NCI-H748 (cell line): Measurements from ENCODE around the gene ARL8A.
"Not testable (repeated sequence)": the region's sequence is repeated elsewhere in the genome, so short reads cannot be mapped to it uniquely, and the experiment has no call there.

Experiments used
- DNase-seq: peaks from one replicate; lab custom pipeline; 2025; ENCODE audit not compliant: unreplicated experiment; lab: John Stamatoyannopoulos, UW

The ARL8A gene

DNA sequence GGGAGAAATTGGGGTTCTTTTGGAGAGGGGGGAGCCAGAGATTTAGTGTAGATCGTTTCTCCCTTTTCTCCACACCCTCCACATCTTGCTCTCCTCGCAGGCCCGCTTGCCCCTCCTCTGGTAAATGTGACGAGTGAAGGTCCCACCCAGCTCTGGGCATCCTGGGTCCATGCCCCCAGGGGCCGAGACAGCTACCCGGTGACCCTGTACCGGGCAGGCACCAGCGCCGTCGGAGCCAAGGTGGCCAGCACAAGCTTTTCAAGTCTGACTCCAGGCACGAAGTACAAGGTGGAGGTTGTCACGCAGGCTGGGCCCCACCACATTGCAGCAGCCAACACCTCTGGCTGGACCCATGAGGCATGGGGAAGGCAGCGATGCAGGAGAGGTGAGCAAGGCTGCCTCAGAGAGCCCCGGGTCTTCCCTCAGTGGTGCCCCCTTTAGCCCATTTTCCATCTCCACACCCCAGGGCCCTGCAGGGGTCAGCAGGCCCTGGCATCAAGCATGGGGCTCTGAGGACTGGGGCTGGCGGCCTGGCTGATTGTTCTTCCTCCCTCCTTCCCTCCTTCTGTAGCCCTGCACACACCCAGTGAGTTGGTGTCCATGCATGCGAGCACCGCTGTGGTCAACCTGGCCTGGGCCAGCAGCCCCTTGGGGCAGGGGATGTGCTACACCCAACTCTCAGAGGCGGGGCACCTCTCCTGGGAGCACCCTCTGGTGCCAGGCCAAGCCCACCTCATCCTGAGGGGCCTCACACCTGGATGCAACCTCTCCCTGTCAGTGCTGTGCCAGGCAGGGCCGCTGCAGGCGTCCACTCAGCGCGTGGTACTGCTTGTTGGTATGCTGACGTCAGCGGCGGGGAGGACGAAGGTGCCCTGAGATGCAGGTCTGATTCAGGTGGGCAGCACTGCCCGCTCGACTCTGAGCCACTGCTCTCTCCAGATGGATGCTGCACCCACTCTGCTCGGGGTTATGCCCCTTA lies 32.7 kb upstream of the ARL8A start:
- no peak for DNase-seq

DNA sequence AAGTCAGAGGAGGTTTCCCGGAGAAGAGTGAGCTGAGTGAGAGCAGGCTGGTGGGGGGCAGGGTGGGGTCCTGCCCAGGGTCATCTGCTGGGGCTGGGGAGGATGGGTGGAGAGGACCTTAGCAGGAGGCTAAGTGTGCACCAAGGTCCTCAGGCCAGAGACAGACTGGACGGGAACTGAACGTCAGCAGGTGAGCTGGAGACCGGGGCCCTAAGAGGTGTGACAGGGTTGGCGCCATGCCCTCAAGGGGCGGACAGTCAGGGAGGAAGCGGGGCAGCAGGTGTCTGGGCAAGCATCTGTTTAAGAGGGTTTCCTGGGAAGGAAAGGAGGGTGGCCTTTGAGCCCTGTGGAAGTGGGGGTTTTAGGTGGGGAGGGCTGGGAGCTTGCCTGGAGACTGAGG lies 29.5 kb upstream of the ARL8A start:
- DNase-seq = no peak

DNA sequence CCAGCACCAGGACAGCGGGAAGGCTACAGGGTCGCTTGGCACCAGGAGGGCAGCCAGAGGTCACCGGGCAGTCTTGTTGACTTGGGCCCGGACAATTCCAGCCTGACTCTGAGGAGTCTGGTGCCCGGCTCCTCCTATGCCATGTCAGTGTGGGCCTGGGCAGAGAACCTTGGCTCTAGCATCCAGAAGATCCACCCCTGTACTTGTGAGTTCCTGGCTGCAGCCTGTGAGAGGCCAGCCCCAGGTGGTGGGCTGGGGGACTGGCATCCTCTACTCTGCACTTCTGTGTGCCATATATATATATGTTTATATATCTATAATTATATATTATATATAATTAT lies 27.4 kb upstream of the ARL8A start:
- peak; percentile 34 for DNase-seq

DNA sequence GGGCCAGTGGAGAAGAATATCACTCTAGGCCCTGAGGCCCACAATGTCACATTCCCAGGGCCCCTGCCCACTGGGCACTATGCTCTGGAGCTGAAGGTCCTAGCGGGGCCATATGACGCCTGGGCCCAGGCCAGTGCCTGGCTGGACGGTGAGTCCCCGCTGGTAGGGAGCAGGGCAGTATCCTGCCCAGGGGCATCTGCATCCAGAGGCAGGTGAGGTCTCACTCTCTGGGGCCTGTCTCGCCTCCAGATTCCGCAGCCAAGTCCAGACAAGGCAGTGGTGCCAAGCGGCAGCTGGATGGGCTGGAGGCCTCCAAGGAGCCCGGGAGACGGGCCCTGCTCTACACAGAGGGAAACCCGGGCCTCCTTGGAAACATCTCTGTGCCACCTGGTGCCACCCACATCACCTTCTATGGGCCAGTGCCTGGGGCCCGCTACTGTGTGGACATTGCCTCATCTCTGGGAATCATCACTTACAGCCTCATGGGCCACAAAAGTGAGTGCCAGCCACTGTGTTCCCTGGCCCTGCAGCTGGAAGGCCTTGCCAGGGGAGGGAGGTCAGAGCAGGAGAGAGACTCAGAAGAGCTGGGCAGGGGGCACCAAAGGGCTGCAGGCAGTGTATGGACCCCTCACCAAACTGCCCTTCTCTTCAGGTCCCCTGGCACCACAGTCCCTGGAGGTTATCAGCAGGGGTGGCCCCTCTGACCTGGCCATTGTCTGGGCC lies 26.9 kb upstream of the ARL8A start:
- no peak for DNase-seq

DNA sequence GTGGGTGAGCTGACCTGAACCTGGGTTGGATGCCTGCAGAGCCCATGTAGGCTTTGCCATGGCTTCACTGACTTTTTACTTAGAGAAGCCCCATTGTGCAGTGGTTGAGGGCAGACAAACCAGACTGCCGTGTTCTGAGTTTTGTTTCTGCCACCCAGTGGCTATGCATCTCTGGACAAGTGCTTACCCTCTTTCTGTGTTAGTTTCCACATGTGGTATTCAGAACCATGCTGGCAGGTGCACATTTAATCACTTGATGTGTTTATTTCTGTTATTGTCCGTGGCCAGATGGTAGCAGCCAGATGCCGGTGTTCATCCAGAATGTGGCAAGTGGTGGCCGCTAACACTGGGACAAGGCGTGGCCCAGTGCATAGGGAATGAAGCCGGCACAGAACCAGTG lies 26.2 kb upstream of the ARL8A start:
- DNase-seq = peak; percentile 42

DNA sequence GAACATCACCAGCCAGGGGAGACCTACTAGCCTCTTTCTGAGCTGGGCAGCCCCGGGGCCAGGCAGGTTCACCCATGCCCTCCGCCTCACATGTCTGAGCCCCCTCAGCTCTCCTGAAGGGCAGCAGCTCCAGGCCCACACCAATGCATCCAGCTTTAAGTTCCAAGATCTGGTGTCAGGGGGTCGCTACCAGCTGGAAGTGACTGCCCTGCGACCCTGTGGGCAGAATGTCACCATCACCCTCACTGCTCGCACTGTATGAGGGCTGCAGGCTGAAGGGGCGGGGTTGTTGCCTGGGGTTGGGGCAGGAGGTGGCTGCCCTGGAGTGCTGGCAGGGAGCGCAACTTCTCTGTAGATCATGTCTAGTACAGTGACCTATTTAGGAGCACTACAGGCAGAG lies 24.3 kb upstream of the ARL8A start:
- no peak for DNase-seq

DNA sequence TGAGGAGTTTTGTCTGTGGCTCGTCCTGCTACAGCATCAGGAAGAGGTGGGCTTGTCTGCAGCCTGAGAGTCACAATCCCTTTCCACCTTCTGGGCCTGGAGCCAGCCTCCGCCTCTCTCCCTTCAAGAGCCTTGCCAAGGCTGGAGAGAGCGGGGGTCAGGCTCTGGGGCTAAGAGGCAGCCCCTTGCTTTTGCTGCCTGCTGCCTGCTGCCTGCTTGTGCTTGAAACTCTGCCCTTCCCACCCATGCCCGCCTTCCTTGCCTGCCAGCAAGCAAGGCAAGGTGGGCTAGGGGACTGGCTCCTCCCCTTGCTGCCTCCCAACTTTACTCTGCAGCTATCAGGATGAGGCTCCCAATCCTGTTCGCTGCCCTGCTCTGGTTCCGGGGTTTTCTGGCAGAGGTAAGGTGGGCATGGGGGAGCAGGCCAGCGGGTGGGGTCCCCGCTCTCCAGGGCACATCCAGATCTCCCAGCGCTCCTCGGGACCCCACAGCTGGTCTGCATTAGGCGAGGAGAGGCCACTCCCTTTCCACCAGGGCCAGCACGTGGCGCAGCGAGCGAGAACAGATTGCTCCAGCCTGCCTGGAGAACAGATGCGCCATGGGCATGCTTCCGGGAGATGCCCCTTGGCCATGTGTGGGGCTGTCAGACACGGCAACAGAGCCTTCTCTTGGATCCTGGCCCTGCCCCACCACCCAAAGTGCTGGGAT lies 23.3 kb upstream of the ARL8A start:
- DNase-seq = no peak

DNA sequence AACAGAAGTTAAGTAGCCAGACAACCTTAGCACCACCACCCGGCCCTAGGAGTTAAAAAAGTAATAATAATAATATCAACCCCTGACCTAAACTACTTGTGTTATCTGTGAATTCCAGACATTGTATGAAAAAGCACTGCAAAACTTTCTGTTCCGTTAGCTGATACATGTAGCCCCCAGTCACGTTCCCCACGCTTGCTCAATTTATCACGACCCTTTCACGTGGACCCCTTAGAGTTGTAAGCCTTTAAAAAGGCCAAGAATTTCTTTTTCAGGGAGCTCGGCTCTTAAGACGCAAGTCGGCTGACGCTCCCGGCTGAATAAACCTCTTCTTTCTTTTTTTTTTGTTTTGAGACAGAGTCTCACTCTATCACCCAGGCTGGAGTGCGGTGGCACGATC lies 22.5 kb upstream of the ARL8A start:
- not testable (repeated sequence) for DNase-seq

DNA sequence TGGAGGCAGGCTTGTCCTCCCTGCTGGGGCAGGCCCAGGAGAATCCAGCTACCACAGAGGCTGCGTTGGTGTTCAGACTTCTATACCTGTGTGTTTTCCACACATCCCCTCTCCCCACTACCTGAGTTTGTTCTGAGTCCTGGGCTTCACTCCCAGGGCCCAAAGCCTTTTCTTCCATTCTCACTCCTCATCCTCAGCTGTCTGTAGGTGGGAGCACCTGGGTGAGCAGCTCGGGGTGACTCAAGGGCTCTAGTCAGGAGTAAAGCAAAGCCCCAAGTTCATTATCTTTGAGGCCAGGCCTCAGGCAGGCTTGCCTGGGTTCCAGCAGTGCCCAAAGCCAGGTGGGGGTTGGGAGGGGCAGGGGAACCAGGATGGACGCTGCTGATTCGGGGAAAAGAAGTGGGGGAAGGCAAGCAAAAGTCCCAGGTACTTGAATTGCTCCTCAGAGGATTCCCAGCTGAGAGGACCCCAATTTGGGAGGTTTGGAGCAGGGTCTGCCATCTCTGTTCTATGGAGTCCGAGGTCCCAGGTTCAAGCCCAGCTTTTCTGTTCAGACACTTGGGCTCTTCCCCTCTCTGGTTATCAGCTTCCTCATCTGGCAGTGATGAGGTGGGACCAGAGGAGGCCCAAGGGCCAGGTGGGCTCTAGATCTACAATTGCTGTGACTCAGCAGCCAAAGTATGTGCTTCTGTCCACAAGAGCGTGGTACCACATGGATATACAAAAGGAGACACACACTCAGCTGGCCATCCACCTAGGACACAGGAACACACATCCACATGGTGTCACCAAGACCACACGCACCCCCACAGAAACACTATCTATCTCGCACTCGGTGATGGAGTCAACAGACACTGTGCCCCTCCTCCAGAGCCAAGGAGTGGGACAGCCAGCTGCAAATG lies 21.7 kb upstream of the ARL8A start:
- no peak for DNase-seq

DNA sequence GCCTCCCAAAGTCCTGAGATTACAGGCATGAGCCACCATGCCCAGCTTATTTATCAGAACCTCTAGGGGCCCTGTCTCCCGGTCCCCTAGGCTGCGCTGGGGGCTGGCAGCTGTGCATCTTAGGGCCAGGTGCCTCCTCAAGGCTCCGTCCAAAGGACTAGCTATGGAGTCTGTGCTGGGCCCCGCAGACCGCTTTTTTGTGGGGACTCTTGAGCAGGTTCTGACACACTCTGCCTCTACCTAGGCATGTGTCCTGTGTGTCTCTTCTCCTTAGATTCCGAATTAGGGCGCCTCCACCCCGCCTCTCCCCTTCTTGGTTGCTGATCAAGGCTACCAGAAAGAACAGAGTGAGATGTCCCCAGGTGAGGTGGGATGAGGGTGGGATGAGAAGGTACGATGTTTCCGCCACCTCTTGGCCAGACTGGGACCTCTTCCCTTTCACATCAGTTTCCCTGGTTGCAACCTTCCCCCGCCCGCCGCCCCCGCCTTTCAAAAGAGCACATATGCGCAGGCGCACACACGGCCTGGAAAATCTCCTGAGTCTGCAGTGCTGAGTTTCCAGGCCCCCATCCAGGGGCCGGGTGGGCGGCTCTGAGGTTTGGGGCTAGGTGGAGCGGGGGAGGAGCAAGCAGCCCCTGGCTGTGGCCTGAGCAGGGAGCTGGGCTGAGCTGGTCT lies 20.9 kb upstream of the ARL8A start:
- no peak for DNase-seq

DNA sequence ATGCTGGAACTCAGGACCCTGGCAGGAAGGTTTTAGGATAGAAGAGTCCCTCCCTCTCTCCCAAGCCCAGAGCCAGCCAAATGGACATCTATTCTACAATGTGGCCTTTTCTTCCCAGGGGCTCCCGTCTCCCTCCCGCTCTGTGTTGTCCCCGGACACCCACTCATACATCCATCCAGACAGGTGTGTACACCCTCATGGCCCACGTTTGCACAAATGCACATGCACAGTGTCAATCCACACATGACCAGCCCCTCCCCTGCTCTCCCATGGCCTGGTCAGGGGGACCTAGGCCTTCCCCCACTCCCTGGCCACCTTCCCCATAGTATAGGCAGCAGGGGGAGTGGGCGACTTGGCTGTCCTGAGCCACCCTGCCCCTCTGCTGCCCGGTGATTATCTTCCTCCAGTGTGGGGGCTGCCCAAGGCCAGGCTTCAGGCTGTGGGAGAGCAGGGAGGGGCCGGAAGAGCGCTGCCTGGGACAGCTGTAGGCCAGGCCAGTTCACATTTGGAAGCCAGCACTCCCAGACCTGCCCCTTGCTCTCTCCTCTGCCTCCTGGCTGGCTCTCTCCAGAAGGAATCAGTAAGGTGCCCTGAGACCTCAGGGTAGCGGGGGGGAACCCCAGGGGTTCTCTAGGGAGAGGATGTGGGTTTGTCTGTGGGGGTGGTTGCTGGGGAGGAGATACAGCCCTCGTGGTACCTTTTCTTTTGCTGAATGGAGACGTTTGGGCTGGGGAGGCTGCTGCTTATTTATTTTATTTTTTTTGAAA lies 19.9 kb upstream of the ARL8A start:
- DNase-seq = no peak

DNA sequence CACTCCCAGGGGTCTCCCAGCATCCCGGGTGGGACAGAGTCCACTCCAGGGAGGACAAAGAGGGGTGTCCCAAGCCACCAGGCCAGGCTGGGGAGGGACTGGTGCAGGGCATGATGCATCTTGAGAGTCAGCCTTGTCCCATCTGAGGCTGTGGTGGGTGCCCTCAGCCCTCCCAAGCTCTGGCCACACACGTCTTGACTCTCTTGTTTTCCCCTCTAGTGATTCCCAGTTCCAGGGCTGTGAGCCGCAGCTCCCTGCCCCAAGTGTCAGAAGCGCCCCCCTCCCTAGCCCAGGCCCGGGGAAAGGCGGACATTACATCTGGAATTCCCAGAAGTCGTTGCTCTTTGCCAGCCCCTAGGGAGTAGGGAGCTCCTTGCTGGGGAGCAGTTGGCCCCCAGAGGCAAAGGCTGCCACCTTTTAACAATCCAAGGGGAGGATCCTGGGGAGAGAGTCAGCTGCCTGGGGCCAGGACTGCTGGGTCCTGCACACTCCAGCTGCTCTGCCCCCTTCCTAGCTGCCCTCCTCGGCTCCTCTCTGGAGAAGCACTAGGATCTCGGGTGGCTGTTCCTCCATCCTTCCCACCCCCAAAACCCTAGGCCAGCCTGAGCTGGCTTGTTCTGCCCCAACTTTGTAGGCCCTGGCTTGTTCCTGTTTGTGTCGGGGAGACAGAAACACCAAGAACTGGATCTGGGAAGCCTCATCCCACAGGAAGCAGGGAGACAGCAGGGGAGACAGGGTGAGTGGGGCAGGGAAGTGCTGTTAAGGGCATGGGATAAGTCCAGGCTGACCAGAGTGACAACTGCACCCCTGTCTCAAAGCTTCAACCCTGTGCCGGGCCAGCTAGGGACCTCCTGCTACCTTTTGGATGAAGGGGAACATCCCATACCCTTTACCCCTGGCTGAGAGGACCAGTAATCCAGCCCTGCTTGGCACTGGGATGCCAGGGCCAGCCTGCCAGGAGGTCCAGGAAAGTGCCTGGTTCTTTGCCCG lies 19.0 kb upstream of the ARL8A start:
- DNase-seq = no peak

DNA sequence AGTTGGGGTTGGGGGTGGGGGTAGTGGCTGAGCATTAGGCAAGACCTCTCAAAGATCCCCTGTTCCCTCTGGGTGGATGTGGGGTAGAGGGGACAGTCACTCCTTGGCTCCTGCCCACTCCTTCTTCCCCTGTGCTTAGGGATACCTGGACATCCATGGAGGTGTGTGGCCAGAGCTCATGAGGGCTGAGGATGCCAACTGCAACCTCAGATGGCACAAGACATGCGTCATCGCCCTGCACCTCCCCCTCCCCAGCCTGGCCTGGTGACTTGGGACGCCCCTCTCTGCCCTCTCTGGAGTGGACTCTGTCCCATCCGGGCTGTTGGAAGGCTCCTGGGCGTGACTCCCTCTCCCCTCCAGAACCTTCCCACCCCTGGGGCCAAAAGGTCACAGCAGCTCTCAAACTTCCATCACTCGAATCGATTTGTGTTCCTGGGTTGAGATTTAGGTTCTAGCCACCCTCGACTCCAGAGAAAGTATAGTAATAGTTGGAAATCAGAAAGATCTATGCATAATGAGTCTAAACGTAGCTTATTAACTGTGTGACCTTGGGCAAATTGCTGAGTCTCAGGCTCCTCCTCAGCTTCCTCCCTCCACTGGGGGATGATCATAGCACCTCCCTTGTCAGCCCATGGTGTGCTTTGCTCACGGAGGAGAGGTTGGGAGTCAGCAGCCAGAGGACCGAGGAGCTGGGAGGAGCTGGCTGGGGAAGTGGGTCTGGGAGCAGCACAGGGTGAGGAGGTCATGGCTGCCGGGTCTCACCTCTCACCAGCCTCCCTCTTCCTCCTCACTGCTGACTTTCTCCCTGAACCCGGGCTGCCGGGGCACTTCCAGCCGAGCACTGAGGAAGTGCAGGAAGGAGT lies 18.1 kb upstream of the ARL8A start:
- no peak for DNase-seq

DNA sequence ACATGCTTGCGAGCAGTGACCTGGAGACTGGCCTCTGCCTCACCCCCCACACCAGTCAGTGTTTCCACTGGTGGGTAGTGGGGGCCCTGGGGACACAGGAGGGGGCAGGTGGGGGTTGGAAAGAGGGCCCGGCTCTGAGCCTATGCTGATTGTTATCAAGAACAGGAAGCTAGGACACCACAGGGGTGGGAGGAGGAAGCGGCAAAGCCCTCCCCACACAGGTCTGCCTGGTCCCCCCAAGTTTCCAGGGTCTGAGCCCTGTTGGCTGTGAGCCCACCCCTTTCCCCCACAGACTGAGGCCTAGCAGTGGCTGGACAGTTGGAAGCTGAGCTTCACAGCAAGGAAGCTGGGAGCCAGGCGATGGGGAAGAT lies 17.5 kb upstream of the ARL8A start:
- no peak for DNase-seq

DNA sequence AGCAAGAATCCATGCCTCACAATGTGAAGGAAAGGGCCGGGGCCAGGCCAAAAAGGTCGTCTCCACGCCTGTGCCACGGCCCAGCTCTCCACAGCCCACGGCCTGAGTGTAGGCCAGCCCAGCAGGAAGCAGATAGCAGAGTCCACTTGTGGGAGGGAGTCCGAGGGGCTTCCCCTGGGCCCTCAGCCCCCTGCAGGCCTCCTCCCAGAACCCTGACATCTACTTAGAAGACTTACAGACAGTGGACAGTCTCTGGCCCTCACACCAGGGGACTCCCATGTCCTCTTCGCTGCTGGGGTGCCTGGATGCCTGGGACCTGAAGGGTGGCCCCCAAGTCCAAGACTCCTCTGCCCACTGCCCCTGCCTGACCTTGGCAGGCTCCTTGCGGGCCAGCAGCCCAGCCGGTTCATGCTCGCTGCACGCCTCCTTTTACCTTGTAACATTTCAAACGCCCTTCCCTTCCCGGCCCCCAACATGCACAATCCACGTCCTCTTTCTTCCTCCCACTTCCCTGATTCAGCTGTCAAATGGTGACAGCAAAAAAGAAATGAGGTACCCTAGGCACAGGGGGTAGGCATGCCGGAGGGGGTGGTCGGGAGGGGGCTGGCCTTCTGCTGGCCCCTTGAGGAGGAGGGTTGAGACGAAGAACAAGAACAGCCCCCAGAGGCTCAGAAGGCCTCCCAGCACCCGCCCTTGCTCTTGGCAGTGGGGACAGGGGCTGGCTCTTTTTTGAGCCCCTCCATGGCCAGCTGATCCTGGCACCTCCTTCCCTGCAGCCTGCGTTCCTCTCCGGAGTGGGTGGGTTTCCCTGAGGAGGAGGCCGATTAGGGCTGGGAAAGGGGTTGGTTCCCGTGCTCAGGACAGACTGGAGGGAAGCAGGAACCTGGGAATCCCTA lies 16.9 kb upstream of the ARL8A start:
- no peak for DNase-seq

DNA sequence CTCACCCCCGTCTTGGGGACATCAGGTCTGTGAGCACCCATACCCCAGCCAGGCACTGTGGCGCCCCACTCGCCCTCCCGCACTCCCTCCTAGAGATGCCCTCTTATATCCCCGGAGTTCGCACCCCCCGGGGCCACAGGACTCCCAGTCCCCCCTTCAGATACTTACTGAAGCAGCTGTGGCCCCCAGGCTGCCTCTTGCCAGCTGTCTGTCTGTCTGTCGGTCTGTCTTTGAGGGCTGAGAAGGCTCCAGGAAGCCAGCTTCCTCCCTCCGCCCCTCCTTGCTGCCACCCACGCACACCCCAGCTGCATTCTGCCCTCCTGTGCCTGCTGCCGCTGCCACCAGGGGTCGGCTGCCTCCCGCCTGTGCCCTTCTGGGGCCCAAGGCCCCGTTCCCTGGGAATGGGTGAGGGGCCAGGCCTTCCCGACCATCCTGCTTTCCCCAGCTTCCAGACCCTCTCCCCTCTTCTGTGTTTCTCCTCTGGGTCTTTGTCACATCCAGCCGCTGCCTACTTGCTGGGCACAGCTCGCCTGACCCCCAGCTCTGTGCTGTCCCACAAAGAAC lies 15.9 kb upstream of the ARL8A start, which contains the start of gene PTPN7:
Gene PTPN7, minus strand, starts transcription at position 226 of the 564 bp plus-strand sequence. CDS start 1,200 bp downstream, outside the sequence.
- no peak for DNase-seq
